HS-5 (cell line): ENCODE measurements around the gene ANO7.

Source experiments
- DNase-seq: peaks from one replicate; pipeline ENCODE4 v3.0.0-alpha.2; 2012; ENCODE audit warnings: low read depth

ANO7 gene

DNA sequence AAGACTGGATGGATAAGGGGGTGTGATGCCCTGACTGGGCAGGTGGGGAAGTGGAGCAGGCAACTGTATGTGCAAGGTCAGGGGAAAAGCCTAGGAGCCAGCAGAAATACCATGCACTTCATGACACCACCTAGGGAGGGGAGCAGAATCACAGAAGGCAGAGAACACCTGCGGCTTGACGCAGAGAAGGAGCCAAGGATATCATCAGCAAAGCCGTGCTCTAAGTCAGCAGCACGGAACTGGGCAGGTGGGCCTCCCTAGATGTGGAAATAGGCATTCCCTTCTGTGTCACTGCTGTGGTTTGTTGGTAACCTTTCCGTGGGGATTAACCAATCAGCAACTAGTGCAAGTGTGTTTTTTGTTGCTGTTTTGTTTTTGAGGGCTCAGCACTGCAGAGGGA, 85.7 kb downstream of the ANO7 start:
- no peak for DNase-seq
